ENCODE data around the gene IRGC. TPM values are rescaled to one million over a fixed set of nuclear protein-coding genes. Genes with fewer than 3 reads are reported as not detected.

The IRGC gene
- total RNA-seq, 6 donors from 2014 or later: not detected

DNA sequence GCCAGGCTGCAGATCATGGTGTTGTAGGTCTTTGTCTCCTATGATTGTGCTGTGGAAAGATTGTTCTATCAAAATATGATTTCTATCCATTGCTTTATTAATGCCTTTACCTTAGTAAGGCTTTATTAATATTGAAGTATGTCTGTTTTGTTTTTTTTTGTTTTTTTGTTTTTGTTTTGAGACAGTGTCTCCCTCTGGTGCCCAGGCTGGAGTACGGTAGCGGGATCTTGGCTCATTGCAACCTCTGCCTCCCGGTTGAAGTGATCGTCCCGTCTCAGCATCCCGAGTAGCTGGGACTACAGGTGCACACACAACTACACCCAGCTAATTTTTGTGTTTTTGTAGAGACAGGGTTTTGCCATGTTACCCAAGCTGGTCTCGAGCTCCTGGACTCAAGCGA, 7.7 kb downstream of the IRGC start:
- H3K27me3 ChIP-seq: no peaks in the 10 kb centered on the region
- no peak overlapping the region for H3K27ac ChIP-seq
- H3K4me3 ChIP-seq: no peak overlapping the region
- TF ChIP-seq, protein P1, sequence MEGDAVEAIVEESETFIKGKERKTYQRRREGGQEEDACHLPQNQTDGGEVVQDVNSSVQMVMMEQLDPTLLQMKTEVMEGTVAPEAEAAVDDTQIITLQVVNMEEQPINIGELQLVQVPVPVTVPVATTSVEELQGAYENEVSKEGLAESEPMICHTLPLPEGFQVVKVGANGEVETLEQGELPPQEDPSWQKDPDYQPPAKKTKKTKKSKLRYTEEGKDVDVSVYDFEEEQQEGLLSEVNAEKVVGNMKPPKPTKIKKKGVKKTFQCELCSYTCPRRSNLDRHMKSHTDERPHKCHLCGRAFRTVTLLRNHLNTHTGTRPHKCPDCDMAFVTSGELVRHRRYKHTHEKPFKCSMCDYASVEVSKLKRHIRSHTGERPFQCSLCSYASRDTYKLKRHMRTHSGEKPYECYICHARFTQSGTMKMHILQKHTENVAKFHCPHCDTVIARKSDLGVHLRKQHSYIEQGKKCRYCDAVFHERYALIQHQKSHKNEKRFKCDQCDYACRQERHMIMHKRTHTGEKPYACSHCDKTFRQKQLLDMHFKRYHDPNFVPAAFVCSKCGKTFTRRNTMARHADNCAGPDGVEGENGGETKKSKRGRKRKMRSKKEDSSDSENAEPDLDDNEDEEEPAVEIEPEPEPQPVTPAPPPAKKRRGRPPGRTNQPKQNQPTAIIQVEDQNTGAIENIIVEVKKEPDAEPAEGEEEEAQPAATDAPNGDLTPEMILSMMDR (IDR thresholded peaks at IDR 0.05): peak in 3 of 6 experiments; percentile 13 to 25 (median 19)
- TF ChIP-seq EP300 (IDR thresholded peaks at IDR 0.05): no peak
- no peaks in the 10 kb centered on the region for H3K4me1 ChIP-seq
- ATAC-seq (ENCODE audit: low FRiP score in 2 of 2): peak in 1 of 2 donors; percentile 42
- no peak for DNase-seq
- H3K36me3 ChIP-seq: peaks cover 0 to 9% (median 2%) of the 10 kb centered on the region in 4 donors
- H3K9me3 ChIP-seq: no peaks in the 10 kb centered on the region
- WGBS, 2 donors: 69 to 72% methylated on average over 8 of the region's 8 CpGs

DNA sequence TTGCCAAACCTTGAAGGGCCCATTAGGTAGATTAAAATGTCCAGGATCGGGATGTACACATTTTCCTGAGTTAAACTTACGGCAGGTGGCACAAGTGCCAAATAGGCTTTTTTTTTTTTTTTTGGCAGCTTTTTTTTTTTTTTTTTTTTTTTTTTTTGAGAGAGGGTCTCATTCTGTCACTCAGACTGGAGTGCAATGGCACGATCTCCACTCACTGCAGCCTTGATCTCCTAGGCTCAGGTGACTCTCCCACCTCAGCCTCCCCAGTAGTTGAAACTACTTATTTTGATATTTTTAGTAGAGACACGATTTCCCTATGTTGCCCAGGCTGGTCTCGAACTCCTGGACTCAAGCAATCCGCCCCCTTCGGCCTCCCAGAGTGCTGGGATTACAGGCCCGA, 9.0 kb downstream of the IRGC start:
- TF ChIP-seq, protein P1 (IDR thresholded peaks at IDR 0.05): no peak
- no peak for TF ChIP-seq POLR2AphosphoS5 (IDR thresholded peaks at IDR 0.05)
- no peak for TF ChIP-seq POLR2A (IDR thresholded peaks at IDR 0.05)
- no peak for TF ChIP-seq EP300 (IDR thresholded peaks at IDR 0.05)
- peaks cover 0 to 19% (median 8%) of the 10 kb centered on the region in 4 donors for H3K36me3 ChIP-seq
- WGBS, 2 donors: 75 to 85% methylated on average over 8 of the region's 8 CpGs

DNA sequence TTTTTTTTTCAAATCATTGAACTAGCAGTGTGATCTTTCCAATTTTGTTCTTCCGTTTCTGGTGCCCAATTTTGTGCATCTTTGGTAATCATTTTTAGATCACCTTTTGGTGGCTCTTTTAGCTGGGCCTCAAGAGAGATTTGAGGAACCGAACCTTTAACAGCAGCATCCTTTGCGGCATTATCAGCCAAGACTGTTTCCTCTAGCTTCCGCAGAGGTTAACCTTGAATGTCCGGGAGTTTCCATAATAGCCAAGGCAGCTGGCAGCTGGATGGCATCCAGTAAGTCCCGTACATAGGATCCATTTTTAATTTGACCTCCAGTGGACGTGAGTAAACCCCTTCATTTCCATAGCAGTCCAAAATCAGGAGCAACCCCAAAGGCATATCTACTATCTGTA, 9.6 kb downstream of the IRGC start:
- 33 to 38% methylated on average over 5 to 7 of the region's 7 CpGs for WGBS, 2 donors
- TF ChIP-seq, protein P1 (IDR thresholded peaks at IDR 0.05): no peak
- TF ChIP-seq POLR2AphosphoS5 (IDR thresholded peaks at IDR 0.05) (no peak), POLR2A (IDR thresholded peaks at IDR 0.05) (no peak), EP300 (IDR thresholded peaks at IDR 0.05) (no peak)
- DNase-seq (no peak), ATAC-seq (ENCODE audit: low FRiP score in 2 of 2) (no peak)
- Histone ChIP-seq H3K9me3 (no peaks in the 10 kb centered on the region), H3K27ac (no peak overlapping the region), H3K27me3 (no peaks in the 10 kb centered on the region), H3K4me1 (no peaks in the 10 kb centered on the region), H3K4me3 (no peak overlapping the region), H3K36me3 (peaks cover 0 to 25% (median 12%) of the 10 kb centered on the region in 4 donors)

More for the DNA sequence above, 9.0 kb downstream of the IRGC start:
- no peak for DNase-seq
- Histone ChIP-seq H3K27me3 (no peaks in the 10 kb centered on the region), H3K4me3 (no peak overlapping the region), H3K4me1 (no peaks in the 10 kb centered on the region), H3K27ac (no peak overlapping the region), H3K9me3 (no peaks in the 10 kb centered on the region)
- ATAC-seq (ENCODE audit: low FRiP score in 2 of 2): no peak

DNA sequence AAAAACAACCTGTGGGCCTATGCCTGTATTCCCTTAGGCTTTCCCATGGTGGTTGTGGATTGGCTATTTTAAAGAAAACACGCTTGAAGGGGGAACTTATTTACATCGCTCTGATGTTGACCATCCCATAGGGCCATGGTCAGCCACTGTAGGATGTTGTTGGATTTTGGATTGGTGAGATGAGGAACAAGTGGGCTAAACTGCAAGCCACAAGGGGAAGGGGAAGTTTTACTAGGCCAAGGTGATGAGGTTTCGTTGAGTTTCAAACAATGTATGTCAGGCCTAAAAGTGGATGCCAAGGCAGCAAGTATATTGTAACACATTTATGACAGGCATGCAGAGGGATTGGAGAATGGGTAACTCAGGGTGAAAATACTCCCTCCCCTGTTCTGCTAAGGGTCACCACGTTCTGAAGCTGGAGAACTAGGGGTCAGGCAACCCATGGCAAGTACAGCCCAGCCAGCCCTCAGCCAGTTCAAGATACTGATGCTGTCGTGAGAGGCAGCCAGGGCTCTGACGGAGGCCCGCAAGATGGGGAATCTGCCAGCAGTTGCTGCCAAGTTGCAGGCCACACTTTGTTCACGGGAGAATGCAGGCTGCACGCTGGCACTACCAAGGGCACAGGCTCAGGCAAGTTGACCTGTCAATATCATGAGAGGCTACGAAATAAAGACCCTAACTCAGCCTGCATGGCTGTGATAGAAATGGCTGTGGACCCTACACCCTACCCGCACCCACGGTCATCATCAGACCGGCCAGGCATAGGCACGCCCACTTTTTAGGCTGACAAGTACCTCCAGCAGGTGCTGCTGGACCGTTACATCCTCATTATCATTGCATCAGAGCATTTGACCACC, 11.1 kb downstream of the IRGC start:
- TF ChIP-seq POLR2AphosphoS5 (IDR thresholded peaks at IDR 0.05): no peak
- H3K9me3 ChIP-seq: no peaks in the 10 kb centered on the region
- H3K4me3 ChIP-seq: no peak overlapping the region
- no peaks in the 10 kb centered on the region for H3K4me1 ChIP-seq
- H3K36me3 ChIP-seq: peaks cover 1 to 40% (median 26%) of the 10 kb centered on the region in 4 donors
- no peak for DNase-seq
- ATAC-seq (ENCODE audit: low FRiP score in 2 of 2): no peak
- H3K27me3 ChIP-seq: no peaks in the 10 kb centered on the region
- no peak overlapping the region for H3K27ac ChIP-seq
- WGBS, 2 donors: 58 to 77% methylated on average over 9 to 15 of the region's 15 CpGs

DNA sequence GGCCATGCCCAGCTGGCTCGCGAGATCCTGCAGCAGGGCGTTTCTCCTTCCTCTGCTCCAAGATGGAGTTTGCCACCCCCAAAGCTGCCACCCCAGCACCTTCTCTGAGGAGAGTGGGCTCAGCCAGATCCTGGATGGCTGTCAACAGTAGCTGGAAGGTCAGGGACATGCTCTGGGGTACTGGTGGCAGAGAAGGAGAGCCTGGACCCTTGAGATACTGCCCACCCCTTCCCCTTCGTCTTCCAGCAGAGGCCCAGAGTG, 11.6 kb downstream of the IRGC start:
- WGBS, 2 donors: 64 to 94% methylated on average over 3 to 4 of the region's 4 CpGs
- DNase-seq: no peak
- Histone ChIP-seq H3K36me3 (peaks cover 5 to 46% (median 31%) of the 10 kb centered on the region in 4 donors), H3K27ac (no peak overlapping the region), H3K4me1 (no peaks in the 10 kb centered on the region), H3K27me3 (no peaks in the 10 kb centered on the region), H3K4me3 (no peak overlapping the region), H3K9me3 (no peaks in the 10 kb centered on the region)
- ATAC-seq (ENCODE audit: low FRiP score in 2 of 2): no peak
- TF ChIP-seq POLR2AphosphoS5 (IDR thresholded peaks at IDR 0.05): no peak
- TF ChIP-seq EP300 (IDR thresholded peaks at IDR 0.05): no peak
- TF ChIP-seq, protein P1 (IDR thresholded peaks at IDR 0.05): no peak
- no peak for TF ChIP-seq POLR2A (IDR thresholded peaks at IDR 0.05)

Data from upper lobe of left lung (tissue), 6 donors.